ENCODE measurements around the gene TMEM144. TPM values are rescaled to one million over a fixed set of nuclear protein-coding genes. Genes with fewer than 3 reads are reported as not detected.
A peak's percentile ranks its signal among the peaks of the same experiment; 100 is the strongest.

Gene TMEM144
- total RNA-seq: 4.4 TPM

DNA sequence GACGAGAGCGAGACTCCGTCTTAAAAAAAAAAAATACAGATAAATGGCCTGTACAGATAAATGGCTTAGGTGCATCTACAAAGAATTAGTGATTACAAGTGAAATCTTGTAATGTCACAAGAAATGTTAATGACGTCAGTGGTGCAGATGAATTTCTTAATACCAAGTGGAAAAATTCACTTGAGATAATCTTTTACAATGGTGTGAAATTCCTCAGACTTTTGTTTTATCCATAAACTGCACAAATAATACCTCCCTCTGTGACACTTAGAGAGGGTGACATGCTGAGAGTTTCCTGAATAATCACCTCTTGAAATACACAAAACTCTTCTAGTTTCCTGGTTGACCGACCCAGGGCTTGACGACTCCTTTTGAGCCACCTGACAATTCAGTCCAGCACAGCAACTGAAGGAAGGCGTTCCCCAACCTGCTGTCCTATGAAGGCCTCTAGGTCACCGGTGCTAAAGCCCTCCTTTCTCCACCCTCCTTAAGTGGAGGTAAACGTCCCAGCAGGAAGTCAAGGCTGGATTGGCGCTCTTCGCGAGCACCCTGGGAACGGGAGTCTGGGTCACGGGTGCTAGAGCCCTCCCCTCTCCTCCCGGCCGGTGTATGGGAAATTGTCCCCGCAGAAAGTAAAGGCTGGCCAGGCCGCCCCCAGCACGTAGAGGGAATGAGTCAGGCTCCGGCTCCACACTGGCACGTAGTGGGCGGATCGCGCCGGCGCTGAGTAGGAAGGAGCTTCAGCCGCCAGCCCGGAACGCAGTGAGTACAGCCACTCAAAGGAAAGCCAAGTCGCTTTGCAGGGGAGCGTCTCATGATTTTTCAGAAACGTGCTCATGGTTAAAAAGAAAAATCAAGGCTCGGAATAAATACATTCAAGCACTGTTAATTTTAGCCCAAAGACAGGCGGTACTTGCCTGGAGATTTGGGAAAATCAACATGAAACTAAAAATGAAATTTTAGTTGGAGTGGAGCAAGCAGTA lies at the start of gene TMEM144:
Gene TMEM144 (plus strand): TSS at position 662 of the 983 bp plus-strand sequence. CDS start 2,182 bp downstream, outside the sequence.
- peak; percentile 49 for DNase-seq

DNA sequence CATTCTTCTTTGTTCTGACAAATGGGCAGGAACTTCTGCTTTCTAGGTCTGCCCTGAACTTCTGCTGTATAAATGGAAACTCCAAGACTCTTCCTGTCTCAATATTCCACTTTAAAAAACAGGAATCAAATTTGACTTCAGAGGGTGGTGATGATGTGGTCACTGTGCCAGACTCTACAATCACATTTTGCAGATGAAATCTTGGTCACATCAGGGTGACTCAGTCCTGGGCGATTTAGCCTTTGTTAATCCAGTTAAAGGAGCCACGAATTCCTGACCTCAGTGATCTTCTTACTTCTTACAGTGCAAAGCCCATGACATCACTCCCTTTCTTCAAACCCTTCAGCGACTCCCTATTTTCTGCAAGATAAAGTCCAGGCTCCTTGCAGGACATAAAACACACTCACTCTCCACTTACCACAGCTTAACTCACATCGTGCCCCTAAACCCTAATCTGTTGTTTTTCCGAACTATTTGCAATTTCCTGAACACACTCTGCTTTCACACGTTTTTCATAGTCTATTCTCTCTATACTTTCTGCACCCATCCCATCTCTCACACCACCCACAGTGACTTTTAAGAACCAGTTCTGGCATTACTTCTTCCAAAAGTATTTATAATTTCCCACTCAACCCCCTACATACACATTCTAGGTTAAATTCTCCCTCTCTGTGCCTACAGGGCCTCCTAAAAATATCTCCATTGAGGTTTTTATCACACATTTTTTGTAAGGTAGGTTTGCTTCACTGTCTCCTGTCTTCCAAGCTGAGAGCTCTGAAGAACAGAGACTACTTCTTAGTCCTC lies 48.5 kb upstream of the TMEM144 start:
- no peak for DNase-seq

DNA sequence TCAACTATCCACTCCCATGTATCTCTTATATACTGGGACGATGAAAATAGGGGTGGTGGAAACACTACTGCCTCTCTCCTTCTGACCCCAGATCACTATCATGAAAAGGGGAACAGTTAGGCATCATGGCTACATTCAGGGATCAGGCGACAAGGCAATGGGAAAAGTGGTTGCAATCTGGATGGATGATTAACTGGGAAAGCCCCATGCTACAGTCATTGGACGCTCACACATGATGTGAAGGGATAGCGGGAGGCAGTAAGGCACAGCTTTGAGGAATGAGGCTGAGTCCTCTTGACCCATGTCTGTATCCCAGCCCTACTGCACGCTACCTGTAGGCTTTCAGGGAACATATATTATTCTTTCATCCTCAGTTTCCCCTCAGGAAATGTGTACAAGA lies 47.7 kb upstream of the TMEM144 start:
- DNase-seq: no peak

DNA sequence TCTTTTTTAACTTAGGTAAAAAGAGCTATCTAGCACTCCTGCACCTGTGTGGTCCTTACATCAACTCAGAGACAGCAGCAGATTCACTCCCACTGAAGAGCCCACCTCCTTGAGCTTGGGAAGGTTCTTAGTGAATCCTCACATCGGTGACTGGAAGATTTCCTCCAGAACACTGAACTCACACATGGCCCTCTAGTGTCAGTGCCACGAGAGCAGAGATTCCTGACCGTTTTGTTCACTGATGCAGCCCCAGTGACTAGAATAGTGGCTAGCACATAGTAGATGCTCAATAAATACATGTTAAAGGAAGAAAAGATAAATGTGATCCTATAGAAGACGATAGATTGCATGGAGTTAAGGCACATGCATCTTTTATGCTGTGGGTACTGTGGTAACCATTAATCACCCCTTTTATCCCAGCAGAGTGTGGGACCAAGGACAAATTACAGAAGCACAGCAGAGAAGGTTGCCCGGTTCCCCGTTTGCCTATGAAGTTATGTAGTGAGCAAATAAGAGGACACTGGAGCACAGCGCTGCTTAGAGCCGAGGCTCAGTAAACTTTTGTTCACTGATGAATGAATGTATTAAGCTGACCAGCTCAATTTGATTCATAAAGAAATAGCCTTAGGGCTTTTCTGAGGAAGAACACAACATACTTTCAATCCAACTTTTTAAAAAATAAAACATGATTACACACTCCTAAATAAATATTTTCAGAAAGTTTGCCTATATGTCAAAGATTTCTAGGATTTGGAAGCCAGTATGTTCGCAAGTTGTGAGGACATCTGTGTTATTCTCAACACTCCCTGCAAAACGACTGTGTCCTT lies 46.1 kb upstream of the TMEM144 start:
- no peak for DNase-seq

DNA sequence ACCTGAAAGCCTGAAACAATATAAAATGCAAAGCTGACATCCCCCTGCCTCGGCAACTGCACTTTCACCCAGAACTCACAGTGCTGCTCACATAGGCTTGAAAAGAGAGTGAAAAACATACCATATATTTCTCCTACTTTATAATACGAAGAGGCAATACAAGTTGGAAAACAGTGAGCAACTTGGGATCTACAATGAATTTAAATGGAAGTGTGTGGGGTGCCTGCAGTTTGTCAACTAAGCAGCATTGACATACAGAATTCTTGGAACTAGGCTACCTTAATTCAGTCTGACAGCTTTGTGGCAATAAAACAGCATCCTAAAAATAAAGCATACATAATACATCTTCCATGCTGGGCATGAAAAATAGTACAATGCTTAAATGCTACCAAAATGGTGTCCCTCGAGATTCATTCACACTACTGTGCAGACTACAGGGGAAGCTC lies 45.5 kb upstream of the TMEM144 start:
- no peak for DNase-seq

DNA sequence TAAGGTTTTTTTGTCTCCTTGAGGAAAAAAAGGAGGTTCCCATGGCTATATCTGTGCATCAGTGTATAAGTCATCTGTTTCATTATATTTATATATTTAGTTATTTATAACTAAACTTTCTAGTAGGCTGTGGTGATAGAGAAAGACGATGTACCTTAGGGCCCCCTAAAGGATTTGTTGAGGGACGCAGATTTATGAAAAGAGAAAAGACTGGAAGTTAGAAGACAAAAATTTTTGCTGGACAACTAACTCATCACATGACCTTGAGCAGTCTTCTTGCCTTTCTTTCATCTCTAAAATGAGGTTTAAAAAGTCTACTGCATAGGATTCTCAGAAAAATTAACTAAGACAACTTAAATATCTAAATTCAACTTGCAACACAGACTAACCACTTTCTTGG lies 43.6 kb upstream of the TMEM144 start:
- no peak for DNase-seq

DNA sequence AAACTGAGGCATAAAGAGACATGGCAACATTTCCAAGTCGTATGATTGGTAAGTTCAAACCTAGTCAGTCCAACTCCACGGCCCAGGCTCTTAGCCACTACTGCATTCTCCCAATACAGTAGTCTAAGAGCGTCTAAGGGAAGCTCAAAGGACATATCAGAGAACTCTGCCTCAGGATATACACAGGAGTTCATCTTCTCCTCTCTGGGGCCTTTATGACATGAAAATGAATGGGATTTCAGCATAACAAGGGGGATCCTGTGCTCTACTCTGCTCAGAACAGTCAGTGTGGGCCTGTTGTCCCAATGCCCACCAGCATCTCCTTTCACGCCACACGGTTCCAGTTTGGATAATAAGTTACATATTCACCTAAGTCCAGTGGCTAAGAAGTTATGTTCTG lies 41.7 kb upstream of the TMEM144 start:
- DNase-seq: no peak

DNA sequence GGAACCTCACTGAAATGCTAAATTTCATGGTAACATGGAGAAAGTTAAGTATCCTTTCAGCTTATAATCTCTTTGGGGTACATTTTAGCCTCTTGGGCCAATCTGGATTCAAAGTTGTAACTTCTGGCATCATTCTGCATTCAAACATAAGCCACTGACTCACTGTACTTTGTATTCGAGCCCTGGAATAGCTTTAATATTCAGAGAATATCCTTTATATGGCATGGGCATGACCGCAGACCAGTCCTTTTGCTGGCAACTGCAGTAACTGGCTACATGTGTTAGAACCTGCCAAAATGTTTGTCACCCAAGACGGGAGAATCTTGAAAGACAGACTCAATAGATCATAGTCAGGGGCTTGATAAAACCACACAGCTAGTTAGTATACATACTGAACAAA lies 40.8 kb upstream of the TMEM144 start:
- DNase-seq: no peak

DNA sequence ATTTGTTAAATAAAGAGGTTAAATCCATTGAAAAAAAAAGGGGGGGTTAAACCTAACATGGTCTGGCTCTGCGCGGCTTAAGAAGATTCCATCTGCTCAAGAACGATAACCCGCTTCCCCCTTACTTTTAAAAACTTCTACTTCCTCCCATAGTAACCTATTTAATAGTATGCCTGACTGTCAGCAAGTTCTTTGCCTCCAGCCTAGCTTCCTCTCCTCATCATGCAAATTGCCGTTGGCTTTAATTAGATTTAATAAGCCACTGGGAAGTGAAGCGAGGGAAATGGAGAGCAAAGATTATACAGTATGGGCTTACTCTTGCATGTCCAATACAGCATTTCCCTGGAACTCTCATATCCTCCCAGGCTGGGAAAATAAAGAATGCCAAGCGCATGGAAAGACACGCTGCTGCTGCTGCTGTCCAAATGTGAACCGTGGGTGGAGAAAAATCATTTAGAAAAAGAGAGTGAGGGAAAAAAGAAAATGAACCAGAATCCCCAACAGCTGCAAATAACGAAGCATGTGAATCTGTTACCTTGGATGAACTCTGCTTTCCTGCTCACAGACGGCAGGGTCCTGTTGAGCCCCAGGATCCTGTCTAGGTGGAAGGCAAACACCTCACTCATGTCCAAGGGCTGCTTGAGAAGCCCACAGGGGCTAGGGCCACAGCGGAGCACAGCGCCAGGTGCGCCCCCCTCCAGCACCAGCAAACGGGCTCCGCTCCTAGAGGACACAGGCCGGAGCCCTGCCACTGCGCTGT lies 40.2 kb upstream of the TMEM144 start:
- DNase-seq: peak; percentile 93

DNA sequence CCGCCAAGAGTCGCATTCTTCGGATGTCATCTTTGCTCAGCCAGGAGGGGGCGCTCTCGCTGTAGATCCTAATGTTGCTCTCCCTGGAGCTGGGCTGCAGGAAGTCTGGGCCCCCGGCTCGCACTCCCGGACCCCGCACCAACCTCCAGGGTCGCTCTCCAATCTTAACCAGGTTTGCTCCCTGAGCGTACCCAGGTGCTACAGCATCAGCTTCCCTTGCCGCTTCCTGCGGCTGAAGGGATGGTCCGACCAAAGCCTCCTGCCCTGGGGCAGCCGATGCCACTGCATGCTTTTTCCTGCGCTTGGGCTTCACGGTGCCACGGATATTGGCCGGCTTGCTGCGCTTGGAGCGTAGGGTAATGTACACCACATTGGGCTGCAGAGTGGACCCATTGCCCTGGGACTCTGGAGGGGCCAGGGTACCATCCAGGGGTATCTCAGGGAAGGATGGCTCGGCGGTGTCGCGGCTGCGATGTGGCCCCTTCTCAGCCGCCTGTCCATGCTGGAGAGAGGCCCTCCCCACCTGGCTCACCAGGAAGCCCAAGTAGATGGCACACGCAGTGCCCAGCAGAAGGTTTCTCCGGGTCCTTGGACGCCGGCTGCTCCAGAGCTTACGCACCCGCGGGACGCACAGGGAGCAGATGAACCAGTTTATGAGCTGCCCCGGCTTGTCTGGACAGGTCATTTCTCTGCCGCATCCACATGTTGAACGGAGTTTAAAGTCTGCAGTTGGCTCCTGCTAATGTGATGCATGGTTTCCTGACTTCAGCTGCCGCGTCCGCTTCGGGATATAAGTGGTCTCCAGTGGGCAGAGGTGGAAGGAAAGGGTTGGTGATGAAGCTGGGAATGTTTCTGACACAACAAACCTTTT lies 39.4 kb upstream of the TMEM144 start:
- DNase-seq: peak; percentile 28

DNA sequence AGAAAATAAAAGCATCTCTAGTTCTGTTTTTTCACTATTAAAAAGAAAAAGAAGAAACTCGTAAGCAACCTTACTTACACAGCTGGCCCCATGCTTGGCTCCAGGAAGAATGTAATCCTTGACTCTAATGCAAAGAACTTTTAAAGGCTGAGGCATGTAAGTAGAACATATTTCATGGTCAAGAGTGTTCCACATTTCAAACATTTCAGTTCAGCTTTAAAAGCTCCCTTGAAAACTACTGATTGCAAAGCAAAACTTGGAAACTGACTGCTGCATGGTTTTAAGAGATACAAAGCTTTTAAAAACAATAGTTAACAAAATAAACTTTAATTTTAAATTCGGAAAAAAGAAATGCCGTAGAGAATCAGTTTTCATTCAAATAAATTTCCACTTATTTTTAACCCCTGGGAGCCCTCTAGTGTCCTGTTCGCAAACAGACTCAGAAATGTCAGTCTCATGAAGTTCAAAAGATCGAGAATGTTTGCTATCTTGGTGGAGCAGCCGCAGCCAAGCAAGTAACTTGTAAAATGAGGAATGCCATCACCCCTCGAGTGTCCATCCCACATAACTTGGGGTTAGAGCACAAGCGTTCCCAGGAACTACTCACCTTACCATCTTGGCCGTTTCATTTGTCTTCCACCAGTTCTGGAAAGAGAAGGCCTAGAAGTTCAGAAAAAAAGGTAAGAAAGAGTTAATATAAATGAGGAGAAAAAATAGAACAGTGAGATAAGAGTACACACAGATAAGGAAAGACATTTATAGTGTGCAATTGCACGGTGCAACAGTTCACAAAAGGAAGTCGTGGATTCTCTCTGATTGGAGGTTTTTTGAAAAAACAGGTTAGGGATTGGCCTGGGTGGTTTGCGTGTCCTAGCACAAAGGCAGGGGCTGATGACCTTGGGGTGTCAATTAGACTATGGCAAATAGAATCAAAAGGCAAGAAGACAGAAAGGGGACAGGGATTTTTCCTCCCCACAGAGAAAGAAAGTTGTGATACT lies 37.7 kb upstream of the TMEM144 start, which contains the start of gene GASK1B:
Gene GASK1B (minus strand): TSS at position 765 of the 998 bp plus-strand sequence. CDS start 1,650 bp downstream, outside the sequence.
- peak; percentile 69 for DNase-seq

DNA sequence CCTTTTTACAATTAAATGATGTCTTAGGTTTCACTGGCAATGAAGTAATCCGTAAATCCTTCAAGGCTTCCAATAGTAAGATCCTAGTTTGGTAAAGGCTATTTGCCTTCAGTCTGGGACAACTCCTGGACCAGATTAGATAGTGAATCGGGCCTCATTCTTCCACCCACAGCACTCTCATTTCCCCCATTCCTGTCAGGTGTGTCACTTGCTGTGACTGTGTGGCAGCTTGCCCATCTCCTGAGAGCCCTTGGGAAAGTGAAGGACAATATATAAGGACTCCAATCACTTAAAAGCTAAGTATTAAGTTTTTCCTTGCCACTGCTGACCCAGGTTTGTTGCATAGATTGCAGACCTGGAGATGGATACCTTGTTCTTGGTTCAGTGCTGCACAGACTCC lies 34.2 kb upstream of the TMEM144 start:
- no peak for DNase-seq

DNA sequence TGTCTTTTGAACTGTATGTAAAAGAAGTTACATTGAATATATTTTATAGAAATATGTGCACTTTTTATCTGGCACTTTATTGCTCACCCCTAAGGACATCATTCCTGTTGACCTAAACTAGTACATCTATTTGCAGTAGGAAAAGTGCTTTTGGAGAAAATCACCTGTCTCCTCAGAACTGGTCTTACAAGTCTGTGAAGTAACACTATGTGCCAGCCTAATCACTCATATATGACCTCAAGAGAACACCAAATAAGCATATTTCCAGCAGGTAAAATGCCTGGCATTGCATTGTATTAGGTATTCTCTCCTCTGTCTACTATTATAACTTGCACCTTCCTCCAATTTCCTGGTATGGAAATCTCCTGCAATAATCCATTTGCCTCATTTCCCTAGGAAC lies 33.5 kb upstream of the TMEM144 start:
- DNase-seq: no peak

DNA sequence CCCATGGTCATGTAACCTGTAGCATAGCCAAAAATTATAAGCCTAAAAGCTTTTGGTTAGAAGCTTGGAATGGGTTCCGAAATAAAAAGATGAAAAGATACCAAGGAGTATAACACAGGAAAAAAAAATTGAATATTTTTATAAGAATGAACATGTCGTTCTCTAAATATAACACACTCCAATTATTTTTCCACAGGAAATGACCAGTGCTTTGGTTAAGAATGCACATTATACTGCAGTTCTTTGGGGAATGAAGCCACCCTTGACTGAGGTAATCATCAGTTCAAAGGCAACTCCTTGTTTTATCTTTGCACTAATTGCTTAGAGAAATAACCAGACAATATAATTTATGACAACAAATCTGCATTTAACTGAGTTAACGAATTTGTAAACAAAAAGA lies 30.8 kb upstream of the TMEM144 start:
- no peak for DNase-seq

DNA sequence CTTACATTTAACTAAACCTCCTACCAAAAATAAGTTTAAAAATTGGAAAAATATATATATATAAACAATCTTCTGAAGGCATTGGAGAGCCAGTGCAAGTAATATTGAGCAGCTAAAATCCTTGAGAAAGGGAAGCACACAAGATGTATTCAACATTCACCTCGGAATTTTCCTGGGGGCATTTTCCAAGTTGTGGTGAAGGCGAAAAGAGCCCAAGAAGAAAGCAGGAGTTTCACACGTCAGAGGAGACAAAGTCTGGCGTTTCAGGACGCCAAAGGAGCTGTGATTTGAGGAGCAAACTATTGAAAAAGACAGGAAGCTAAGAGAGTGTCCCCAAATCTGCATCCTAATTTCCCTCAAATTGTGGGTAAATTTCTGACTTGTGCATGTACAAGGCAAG lies 28.4 kb upstream of the TMEM144 start:
- DNase-seq: no peak

DNA sequence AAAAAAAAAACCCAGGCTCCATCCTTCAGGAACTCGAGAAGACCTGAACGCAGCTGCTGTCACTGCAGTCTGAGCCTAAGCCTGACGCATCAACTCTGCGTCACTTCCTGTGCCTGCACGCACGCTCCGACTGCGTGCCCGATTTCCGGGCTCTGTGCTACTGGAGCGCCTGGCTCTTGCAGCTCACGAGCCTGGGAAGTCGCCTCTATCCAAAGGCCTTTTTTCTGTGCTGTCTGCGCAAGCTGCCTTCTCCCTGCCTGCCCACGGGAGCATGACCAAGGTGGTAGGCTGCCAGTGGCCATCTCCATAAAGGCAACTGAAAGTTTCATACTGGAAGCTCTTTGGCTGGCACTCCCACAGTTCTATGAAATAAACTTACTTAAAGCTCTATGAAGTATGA lies 27.6 kb upstream of the TMEM144 start:
- no peak for DNase-seq

DNA sequence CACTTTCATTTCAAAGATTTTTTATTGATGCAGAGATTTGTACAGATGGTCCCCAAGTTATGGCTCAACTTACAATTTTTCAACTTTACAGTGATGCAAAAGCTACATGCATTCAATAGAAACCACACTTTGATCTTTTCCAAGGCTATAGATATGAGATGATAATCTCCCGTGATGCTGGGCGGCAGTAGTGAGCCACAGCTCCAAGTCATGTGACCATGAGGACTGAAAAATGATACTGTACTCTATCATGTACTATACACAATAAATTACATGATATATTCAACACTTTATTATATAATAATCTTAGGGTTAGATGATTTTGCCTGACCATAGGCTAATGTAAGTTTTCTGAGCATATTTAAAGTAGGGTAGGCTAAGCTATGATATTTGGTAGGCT lies 23.5 kb upstream of the TMEM144 start:
- no peak for DNase-seq

DNA sequence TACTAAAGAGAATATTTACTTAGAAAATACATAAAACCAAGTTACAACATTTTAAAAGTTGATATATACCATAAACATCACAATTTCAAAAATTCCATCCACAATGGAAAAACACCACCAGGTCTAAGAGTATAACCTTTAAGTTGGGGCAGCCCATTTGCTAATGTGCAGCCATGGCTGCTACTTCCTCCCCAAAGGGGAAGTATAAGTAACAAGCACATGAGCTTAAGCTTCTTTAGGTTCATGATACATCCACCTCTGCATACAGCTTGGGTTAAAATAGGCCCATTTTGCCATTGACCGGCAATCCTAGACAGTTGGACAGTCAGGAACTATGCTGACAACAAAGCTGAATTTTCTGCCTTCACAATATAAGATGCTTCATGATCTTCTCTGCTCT lies 20.9 kb upstream of the TMEM144 start:
- no peak for DNase-seq

DNA sequence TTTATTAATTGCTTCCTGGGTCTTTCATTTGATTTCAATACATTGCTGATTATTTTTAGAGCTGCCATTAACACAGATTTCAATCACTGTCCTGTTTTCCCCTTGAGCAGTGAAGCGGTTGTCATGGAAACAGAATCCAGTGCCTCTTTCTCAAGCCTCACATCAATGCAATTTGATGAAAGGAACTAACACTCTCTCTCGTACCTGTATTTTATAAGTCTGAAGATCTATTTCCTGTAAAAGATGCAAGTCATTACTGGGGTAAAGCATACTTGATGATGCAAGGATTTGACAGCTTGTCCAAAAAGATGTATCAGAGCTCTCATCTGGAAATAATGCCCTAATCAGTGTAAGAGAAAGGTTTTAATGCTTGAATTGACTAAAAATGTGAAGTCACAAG lies 19.6 kb upstream of the TMEM144 start:
- no peak for DNase-seq

Data from skin of body (tissue), 2 donors.